Fibroblast of pulmonary artery (primary cell): ENCODE data around the gene COBLL1.

Source experiments
- DNase-seq: peaks from one replicate; pipeline ENCODE4 v3.0.0-alpha.2; 2010; ENCODE audit warnings: low read depth
- H3K4me3 ChIP-seq: replicated peaks from 2 replicates; pipeline ENCODE4 v1.5.1; 2011; ENCODE audit warnings: low read depth, mild to moderate bottlenecking, control low read depth, low read length, moderate library complexity
- TF ChIP-seq, protein P1 (sequence below): IDR thresholded peaks from 2 replicates; pipeline ENCODE4 v1.5.1; 2011; ENCODE audit warnings: mild to moderate bottlenecking, control low read depth, low read length, inconsistent platforms; ENCODE audit errors: missing control alignments

COBLL1 gene

DNA sequence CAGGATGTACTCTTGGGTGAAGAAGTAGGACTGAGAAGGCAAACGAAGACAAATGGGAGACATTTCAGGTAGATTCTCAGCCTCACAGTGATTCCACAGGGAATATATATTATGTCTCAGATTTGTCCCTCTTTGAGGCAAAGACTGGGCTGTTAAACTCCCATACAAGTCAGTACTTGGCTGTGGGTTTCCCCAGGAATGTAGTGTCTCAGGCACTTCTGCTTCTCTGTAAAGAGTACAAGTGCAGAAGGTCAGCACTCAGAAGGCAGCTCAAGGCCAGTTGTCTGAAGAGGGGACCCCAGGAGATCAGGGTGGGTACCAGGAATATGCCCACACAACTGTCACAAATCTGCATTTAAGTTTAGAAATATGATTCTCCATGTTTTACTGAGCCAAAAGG, 39.9 kb upstream of the COBLL1 start:
- H3K4me3 ChIP-seq = no peak overlapping the region
- no peak for DNase-seq
- TF ChIP-seq, protein P1, sequence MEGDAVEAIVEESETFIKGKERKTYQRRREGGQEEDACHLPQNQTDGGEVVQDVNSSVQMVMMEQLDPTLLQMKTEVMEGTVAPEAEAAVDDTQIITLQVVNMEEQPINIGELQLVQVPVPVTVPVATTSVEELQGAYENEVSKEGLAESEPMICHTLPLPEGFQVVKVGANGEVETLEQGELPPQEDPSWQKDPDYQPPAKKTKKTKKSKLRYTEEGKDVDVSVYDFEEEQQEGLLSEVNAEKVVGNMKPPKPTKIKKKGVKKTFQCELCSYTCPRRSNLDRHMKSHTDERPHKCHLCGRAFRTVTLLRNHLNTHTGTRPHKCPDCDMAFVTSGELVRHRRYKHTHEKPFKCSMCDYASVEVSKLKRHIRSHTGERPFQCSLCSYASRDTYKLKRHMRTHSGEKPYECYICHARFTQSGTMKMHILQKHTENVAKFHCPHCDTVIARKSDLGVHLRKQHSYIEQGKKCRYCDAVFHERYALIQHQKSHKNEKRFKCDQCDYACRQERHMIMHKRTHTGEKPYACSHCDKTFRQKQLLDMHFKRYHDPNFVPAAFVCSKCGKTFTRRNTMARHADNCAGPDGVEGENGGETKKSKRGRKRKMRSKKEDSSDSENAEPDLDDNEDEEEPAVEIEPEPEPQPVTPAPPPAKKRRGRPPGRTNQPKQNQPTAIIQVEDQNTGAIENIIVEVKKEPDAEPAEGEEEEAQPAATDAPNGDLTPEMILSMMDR = no peak

DNA sequence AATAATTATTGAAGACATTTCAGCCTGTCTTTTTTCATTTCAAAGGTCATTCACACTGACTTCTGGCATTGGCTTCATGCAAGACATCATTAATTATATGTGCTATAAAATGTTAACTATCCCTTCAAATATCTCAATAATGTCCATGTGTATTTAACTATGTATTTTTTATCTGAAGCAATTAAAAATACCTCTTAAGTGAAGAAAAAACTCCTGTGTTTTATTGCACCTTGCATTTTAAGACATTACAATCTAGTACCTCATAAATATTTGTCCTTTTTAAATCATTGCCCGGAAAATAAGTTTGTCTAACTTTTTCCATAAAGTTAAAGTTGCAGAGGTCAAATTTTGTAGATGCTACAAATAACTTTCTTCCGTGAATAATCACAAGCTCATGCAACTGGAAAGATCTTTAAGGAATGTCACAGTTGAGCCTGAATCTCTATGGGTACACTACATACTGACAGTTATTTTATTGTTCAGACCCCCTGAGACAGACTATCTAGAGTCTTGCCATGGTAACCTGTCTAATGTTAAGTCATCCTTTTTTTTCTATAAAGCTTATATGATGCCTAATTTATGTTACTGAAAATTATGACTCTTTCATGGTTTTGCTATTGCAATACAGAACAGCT, 38.4 kb upstream of the COBLL1 start:
- TF ChIP-seq, protein P1 = no peak
- no peak for DNase-seq
- H3K4me3 ChIP-seq = no peak overlapping the region

- TF ChIP-seq, protein P1 = no peak
- no peak overlapping the region for H3K4me3 ChIP-seq
- no peak for DNase-seq
Observed at GRCh38 chr2:164877927-164878326, 36.3 kb upstream of the COBLL1 start.

GRCh38 chr2:164877169-164877568, 35.5 kb upstream of the COBLL1 start:
- H3K4me3 ChIP-seq = no peak overlapping the region
- TF ChIP-seq, protein P1 = no peak
- DNase-seq = no peak

DNA sequence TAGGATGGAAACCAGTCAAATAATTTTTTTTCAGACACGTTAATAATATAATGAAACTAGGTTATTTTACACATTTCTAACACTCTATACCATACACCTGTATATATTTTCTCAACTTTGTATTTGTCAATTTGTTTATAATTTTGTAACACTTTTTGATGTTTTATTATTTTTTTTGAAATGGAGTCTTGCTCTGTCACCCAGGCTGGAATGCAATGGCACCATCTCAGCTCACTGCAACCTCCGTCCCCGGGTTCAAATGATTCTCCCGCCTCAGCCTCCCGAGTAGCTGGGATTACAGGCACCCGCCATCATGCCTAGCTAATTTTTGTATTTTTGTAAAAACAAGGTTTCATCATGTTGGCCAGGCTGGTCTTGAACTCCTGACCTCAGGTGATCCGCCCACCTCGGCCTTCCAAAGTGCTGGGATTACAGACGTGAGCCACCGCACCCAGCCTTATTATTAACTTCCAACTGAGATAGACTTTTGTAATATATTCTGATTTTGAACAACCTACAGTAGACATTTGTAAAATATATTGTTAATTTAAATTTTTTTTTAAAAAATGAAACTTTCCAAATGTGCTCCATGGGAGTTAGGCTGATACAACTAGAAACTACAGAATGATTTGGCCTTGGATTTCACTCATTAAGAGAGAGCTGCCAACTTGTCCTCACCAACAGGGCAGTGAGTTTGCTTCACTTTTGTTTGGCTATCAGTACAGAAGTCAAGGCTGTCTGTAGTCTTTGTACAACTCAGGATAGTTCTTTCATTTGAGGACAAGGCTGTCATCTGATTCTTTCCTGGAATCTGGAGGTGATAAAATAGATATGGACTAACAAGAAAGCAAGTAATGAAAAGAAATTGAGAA, 33.9 kb upstream of the COBLL1 start:
- H3K4me3 ChIP-seq = no peak overlapping the region
- DNase-seq = no peak
- TF ChIP-seq, protein P1 = no peak

DNA sequence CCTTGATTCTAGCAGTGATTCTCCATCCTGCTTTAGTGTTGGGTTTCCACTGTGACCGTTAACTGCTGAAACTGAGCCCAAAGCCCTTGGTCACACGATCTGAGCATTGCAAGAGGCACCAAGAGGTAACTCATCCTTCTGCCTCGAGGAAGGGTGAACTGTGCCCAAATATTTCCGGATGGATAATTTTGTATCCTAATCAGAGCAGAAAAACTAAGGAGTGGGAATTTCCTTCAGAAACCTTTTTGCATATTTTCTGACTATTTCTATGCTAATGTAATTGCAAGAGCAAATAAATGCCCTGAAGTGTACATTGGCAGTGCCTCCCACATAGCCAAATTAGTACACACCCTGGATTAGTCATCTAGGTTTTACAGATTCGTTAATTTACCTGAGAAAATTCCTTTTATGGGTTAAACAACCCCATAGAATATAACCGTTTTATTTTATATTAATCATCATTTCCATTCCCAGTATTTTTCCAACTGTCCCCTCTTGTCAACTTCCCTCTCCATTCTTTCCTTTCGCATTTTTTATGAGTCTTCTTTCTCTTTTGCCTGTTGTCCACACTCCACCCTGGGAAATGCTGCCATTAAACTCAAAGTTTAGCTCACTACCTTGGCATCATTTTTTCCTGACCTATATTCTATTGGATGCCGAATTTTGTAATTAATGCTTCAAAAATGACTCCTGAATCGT, 31.7 kb upstream of the COBLL1 start:
- no peak for DNase-seq
- TF ChIP-seq, protein P1 = no peak
- H3K4me3 ChIP-seq = no peak overlapping the region
